Osteoblast (primary cell): Measurements from ENCODE around the gene IQCE. TPM values are rescaled to one million over a fixed set of nuclear protein-coding genes. Genes with fewer than 3 reads are reported as not detected.

Source experiments
- DNase-seq: peaks from one replicate; pipeline ENCODE4 v3.0.0; 2011; ENCODE audit warnings: low spot score, mixed read lengths; ENCODE audit not compliant: insufficient read length; ENCODE audit errors: missing footprints
- H2AFZ ChIP-seq: 2 replicates; pipeline ENCODE4 v1.6.0; 2011; ENCODE audit warnings: mild to moderate bottlenecking, low read length
- H3K27ac ChIP-seq: 2 replicates; pipeline ENCODE4 v1.5.1; 2011; ENCODE audit warnings: mild to moderate bottlenecking, low read depth, low read length, moderate library complexity
- H3K27me3 ChIP-seq: 2 replicates; pipeline ENCODE4 v1.6.0; 2012; ENCODE audit warnings: mild to moderate bottlenecking, control low read depth, inconsistent platforms, low read length, moderate library complexity; ENCODE audit not compliant: insufficient read depth
- H3K36me3 ChIP-seq: 2 replicates; pipeline ENCODE4 v1.5.1; 2011; ENCODE audit warnings: mild to moderate bottlenecking, low read length, control low read depth, moderate library complexity; ENCODE audit not compliant: insufficient read depth
- H3K4me1 ChIP-seq: 2 replicates; pipeline ENCODE4 v1.5.1; 2011; ENCODE audit warnings: mild to moderate bottlenecking, low read length, control low read depth, moderate library complexity; ENCODE audit not compliant: insufficient read depth
- H3K4me2 ChIP-seq: 2 replicates; pipeline ENCODE4 v1.6.0; 2011; ENCODE audit warnings: mild to moderate bottlenecking, low read length; ENCODE audit not compliant: insufficient read depth
- H3K4me3 ChIP-seq: fragments of 200-600 bp; sonication (generic); 3 replicates; pipeline ENCODE4 v1.5.1; 2012; ENCODE audit warnings: mild to moderate bottlenecking, low read length, inconsistent platforms; ENCODE audit not compliant: insufficient read depth
- H3K79me2 ChIP-seq: 2 replicates; pipeline ENCODE4 v1.6.0; 2012; ENCODE audit warnings: mild to moderate bottlenecking, low read length, control low read depth, inconsistent platforms; ENCODE audit not compliant: insufficient read depth
- H3K9me3 ChIP-seq: 2 replicates; pipeline ENCODE4 v1.5.1; 2011; ENCODE audit warnings: low read depth, low read length, control low read depth
- H4K20me1 ChIP-seq: 2 replicates; pipeline ENCODE4 v1.6.0; 2012; ENCODE audit warnings: mild to moderate bottlenecking, low read length, control low read depth; ENCODE audit not compliant: insufficient read depth
- CTCF ChIP-seq: IDR thresholded peaks from 2 replicates; pipeline ENCODE4 v1.5.1; 2011; ENCODE audit warnings: mild to moderate bottlenecking, low read depth, low read length, moderate library complexity; ENCODE audit errors: extremely low read depth
- total RNA-seq: library from RNA; depleted of rRNA; stranded (reverse); fragments of >200 nt; gene quantifications from 2 replicates; pipeline ENCODE4 v1.2.3, GENCODE V29; 2012

Gene IQCE
- total RNA-seq, 1 donor = 18.8 TPM

- Histone ChIP-seq H3K79me2 (no peaks in the 10 kb centered on the region), H3K4me2 (no peak overlapping the region), H3K36me3 (peaks cover 19% of the 10 kb centered on the region), H2AFZ (no peak overlapping the region), H3K4me1 (no peaks in the 10 kb centered on the region), H3K27ac (no peak overlapping the region), H3K27me3 (no peaks in the 10 kb centered on the region), H3K9me3 (no peaks in the 10 kb centered on the region), H4K20me1 (no peaks in the 10 kb centered on the region), H3K4me3 (no peak overlapping the region)
- TF ChIP-seq CTCF = no peak
- DNase-seq = peak; percentile 79
Measured at GRCh38 chr7:2583798-2584580, 25.2 kb downstream of the IQCE start.

GRCh38 chr7:2585446-2585845, 26.7 kb downstream of the IQCE start:
- Histone ChIP-seq H3K36me3 (peaks cover 19% of the 10 kb centered on the region), H4K20me1 (no peaks in the 10 kb centered on the region), H3K27ac (no peak overlapping the region)

GRCh38 chr7:2586326-2587020, 27.7 kb downstream of the IQCE start:
- H2AFZ ChIP-seq = no peak overlapping the region
- no peaks in the 10 kb centered on the region for H4K20me1 ChIP-seq
- H3K4me3 ChIP-seq = no peak overlapping the region
- H3K79me2 ChIP-seq = no peaks in the 10 kb centered on the region
- H3K9me3 ChIP-seq = no peaks in the 10 kb centered on the region
- H3K27ac ChIP-seq = no peak overlapping the region
- no peak for TF ChIP-seq CTCF
- H3K4me1 ChIP-seq = no peaks in the 10 kb centered on the region
- no peak for DNase-seq
- no peak overlapping the region for H3K4me2 ChIP-seq
- H3K27me3 ChIP-seq = no peaks in the 10 kb centered on the region
- H3K36me3 ChIP-seq = peaks cover 19% of the 10 kb centered on the region

More at GRCh38 chr7:2585446-2585845, 26.7 kb downstream of the IQCE start:
- no peak overlapping the region for H3K4me3 ChIP-seq
- no peaks in the 10 kb centered on the region for H3K9me3 ChIP-seq
- H3K27me3 ChIP-seq = no peaks in the 10 kb centered on the region
- no peak overlapping the region for H3K4me2 ChIP-seq
- DNase-seq = no peak
- no peak for TF ChIP-seq CTCF
- H3K4me1 ChIP-seq = no peaks in the 10 kb centered on the region
- no peak overlapping the region for H2AFZ ChIP-seq
- no peaks in the 10 kb centered on the region for H3K79me2 ChIP-seq

- no peaks in the 10 kb centered on the region for H3K9me3 ChIP-seq
- TF ChIP-seq CTCF = no peak
- no peaks in the 10 kb centered on the region for H3K4me1 ChIP-seq
- DNase-seq = no peak
- H2AFZ ChIP-seq = no peak overlapping the region
- no peaks in the 10 kb centered on the region for H4K20me1 ChIP-seq
- no peak overlapping the region for H3K4me2 ChIP-seq
- no peak overlapping the region for H3K27ac ChIP-seq
- no peak overlapping the region for H3K4me3 ChIP-seq
- H3K27me3 ChIP-seq = no peaks in the 10 kb centered on the region
- H3K79me2 ChIP-seq = no peaks in the 10 kb centered on the region
- peaks cover 21% of the 10 kb centered on the region for H3K36me3 ChIP-seq
Measured at GRCh38 chr7:2587134-2587533, 28.4 kb downstream of the IQCE start.
